ENCODE data around the gene ERICH6B.

ERICH6B gene

DNA sequence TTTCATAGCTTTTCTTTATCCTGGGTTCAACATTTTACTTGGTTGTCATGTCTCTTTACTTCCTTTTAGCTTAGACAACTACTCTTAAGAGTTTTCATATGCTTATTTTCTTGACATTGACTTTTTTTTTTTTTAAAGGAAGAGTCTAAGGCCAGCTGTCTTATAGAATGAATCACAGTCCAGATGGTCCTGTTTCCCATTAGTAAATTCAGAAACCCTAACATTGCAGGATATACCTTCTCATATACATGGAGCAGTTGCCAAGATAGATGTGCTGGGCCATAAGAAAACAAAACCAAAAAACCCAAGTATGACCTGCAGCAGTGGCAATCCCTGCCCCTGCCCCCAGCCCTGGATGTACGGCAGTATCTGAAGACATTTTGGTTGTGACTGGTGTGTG, 78.0 kb downstream of the ERICH6B start:
- peak; percentile 35 for ATAC-seq

DNA sequence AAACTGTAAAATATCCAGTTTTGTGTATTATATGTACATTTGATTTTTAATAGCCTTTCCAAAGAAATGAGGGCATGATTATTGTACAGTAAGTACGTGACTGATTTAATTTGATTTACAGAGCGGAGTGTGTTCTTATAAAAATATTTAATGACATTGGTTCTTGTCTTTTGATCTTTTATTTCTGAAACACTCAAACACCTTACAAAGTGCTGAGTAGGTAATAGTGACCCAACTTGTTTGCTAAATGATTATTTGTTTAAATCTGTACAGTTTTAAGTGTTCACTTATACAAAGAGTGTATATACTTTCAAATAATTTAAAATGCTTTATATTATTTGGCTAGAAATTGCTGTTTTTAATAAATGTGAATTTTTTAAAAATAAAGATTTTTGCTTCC, 79.3 kb downstream of the ERICH6B start:
- no peak for TF ChIP-seq ZFP3 (CRISPR knock-in tag; IDR thresholded peaks at IDR 0.05)
- TF ChIP-seq TCF4 (CRISPR knock-in tag; IDR thresholded peaks at IDR 0.05; ENCODE audit: borderline replicate concordance): no peak
- TF ChIP-seq TOX (CRISPR knock-in tag; IDR thresholded peaks at IDR 0.05; ENCODE audit: borderline replicate concordance): no peak
- no peak for TF ChIP-seq ZNF565 (CRISPR knock-in tag; conservative IDR thresholded peaks at IDR 0.05; ENCODE audit: low read depth)
- TF ChIP-seq, protein P1, sequence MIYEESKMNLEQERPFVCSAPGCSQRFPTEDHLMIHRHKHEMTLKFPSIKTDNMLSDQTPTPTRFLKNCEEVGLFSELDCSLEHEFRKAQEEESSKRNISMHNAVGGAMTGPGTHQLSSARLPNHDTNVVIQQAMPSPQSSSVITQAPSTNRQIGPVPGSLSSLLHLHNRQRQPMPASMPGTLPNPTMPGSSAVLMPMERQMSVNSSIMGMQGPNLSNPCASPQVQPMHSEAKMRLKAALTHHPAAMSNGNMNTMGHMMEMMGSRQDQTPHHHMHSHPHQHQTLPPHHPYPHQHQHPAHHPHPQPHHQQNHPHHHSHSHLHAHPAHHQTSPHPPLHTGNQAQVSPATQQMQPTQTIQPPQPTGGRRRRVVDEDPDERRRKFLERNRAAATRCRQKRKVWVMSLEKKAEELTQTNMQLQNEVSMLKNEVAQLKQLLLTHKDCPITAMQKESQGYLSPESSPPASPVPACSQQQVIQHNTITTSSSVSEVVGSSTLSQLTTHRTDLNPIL (CRISPR knock-in tag; IDR thresholded peaks at IDR 0.05; ENCODE audit: low read depth): no peak
- TF ChIP-seq GLIS3 (CRISPR knock-in tag; IDR thresholded peaks at IDR 0.05): no peak
- TF ChIP-seq ARNTL (CRISPR knock-in tag; IDR thresholded peaks at IDR 0.05; ENCODE audit: borderline replicate concordance, low read depth): no peak
- TF ChIP-seq ZNF8 (CRISPR knock-in tag; IDR thresholded peaks at IDR 0.05): no peak
- no peak for TF ChIP-seq OSR1 (CRISPR knock-in tag; IDR thresholded peaks at IDR 0.05)
- no peak for TF ChIP-seq ZFP30 (CRISPR knock-in tag; IDR thresholded peaks at IDR 0.05)
- no peak for TF ChIP-seq RARB (CRISPR knock-in tag; IDR thresholded peaks at IDR 0.05)
- TF ChIP-seq ZNF70 (CRISPR knock-in tag; IDR thresholded peaks at IDR 0.05): no peak
- no peak for ATAC-seq

More for the DNA sequence above, 78.0 kb downstream of the ERICH6B start:
- TF ChIP-seq SNAI2 (CRISPR knock-in tag; IDR thresholded peaks at IDR 0.05) (no peak), ISL1 (CRISPR knock-in tag; IDR thresholded peaks at IDR 0.05) (no peak), GLIS3 (CRISPR knock-in tag; IDR thresholded peaks at IDR 0.05) (no peak), TCF4 (CRISPR knock-in tag; IDR thresholded peaks at IDR 0.05; ENCODE audit: borderline replicate concordance) (no peak), ZFP30 (CRISPR knock-in tag; IDR thresholded peaks at IDR 0.05) (no peak), ZFP3 (CRISPR knock-in tag; IDR thresholded peaks at IDR 0.05) (no peak), ZNF8 (CRISPR knock-in tag; IDR thresholded peaks at IDR 0.05) (no peak), ZNF70 (CRISPR knock-in tag; IDR thresholded peaks at IDR 0.05) (no peak)
- TF ChIP-seq, protein P2, sequence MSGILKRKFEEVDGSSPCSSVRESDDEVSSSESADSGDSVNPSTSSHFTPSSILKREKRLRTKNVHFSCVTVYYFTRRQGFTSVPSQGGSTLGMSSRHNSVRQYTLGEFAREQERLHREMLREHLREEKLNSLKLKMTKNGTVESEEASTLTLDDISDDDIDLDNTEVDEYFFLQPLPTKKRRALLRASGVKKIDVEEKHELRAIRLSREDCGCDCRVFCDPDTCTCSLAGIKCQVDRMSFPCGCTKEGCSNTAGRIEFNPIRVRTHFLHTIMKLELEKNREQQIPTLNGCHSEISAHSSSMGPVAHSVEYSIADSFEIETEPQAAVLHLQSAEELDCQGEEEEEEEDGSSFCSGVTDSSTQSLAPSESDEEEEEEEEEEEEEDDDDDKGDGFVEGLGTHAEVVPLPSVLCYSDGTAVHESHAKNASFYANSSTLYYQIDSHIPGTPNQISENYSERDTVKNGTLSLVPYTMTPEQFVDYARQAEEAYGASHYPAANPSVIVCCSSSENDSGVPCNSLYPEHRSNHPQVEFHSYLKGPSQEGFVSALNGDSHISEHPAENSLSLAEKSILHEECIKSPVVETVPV (CRISPR knock-in tag; IDR thresholded peaks at IDR 0.05): no peak
- TF ChIP-seq, protein P1 (CRISPR knock-in tag; IDR thresholded peaks at IDR 0.05; ENCODE audit: low read depth): no peak

DNA sequence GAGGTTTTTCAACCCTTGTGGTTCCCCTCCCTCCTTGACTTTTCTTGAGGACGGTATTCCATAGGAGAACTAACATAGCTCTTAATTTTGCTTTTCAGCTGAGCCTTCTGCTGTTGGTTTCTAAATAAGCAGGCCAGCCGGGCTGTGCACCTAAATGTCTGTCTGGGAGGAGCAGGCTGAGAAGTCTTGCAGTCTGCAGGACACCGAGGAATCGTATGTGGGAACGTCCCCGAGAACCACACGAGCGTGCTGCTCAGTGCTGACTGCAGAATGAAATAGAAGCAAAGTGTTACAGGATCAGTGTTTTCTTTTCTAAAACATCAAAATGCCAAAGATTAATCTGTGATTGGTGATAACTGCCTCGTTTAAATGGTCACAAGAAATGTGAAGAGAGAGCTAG, 80.9 kb downstream of the ERICH6B start:
- TF ChIP-seq ESRRG (CRISPR knock-in tag; IDR thresholded peaks at IDR 0.05): no peak
- no peak for TF ChIP-seq ZFP30 (CRISPR knock-in tag; IDR thresholded peaks at IDR 0.05)
- no peak for TF ChIP-seq ZNF70 (CRISPR knock-in tag; IDR thresholded peaks at IDR 0.05)
- TF ChIP-seq, protein P3, sequence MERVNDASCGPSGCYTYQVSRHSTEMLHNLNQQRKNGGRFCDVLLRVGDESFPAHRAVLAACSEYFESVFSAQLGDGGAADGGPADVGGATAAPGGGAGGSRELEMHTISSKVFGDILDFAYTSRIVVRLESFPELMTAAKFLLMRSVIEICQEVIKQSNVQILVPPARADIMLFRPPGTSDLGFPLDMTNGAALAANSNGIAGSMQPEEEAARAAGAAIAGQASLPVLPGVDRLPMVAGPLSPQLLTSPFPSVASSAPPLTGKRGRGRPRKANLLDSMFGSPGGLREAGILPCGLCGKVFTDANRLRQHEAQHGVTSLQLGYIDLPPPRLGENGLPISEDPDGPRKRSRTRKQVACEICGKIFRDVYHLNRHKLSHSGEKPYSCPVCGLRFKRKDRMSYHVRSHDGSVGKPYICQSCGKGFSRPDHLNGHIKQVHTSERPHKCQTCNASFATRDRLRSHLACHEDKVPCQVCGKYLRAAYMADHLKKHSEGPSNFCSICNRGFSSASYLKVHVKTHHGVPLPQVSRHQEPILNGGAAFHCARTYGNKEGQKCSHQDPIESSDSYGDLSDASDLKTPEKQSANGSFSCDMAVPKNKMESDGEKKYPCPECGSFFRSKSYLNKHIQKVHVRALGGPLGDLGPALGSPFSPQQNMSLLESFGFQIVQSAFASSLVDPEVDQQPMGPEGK (CRISPR knock-in tag; IDR thresholded peaks at IDR 0.05; ENCODE audit: borderline replicate concordance): no peak
- TF ChIP-seq, protein P4, sequence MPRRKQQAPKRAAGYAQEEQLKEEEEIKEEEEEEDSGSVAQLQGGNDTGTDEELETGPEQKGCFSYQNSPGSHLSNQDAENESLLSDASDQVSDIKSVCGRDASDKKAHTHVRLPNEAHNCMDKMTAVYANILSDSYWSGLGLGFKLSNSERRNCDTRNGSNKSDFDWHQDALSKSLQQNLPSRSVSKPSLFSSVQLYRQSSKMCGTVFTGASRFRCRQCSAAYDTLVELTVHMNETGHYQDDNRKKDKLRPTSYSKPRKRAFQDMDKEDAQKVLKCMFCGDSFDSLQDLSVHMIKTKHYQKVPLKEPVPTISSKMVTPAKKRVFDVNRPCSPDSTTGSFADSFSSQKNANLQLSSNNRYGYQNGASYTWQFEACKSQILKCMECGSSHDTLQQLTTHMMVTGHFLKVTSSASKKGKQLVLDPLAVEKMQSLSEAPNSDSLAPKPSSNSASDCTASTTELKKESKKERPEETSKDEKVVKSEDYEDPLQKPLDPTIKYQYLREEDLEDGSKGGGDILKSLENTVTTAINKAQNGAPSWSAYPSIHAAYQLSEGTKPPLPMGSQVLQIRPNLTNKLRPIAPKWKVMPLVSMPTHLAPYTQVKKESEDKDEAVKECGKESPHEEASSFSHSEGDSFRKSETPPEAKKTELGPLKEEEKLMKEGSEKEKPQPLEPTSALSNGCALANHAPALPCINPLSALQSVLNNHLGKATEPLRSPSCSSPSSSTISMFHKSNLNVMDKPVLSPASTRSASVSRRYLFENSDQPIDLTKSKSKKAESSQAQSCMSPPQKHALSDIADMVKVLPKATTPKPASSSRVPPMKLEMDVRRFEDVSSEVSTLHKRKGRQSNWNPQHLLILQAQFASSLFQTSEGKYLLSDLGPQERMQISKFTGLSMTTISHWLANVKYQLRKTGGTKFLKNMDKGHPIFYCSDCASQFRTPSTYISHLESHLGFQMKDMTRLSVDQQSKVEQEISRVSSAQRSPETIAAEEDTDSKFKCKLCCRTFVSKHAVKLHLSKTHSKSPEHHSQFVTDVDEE (CRISPR knock-in tag; IDR thresholded peaks at IDR 0.05): no peak
- TF ChIP-seq ZNF565 (CRISPR knock-in tag; conservative IDR thresholded peaks at IDR 0.05; ENCODE audit: low read depth): no peak
- no peak for TF ChIP-seq ARNTL (CRISPR knock-in tag; IDR thresholded peaks at IDR 0.05; ENCODE audit: borderline replicate concordance, low read depth)
- no peak for TF ChIP-seq ZC3H10 (CRISPR knock-in tag; IDR thresholded peaks at IDR 0.05)
- no peak for TF ChIP-seq ZFP3 (CRISPR knock-in tag; IDR thresholded peaks at IDR 0.05)
- no peak for TF ChIP-seq SNAI2 (CRISPR knock-in tag; IDR thresholded peaks at IDR 0.05)
- TF ChIP-seq TOX (CRISPR knock-in tag; IDR thresholded peaks at IDR 0.05; ENCODE audit: borderline replicate concordance): no peak
- no peak for TF ChIP-seq GLIS3 (CRISPR knock-in tag; IDR thresholded peaks at IDR 0.05)
- TF ChIP-seq CSDC2 (CRISPR knock-in tag; IDR thresholded peaks at IDR 0.05): no peak
- TF ChIP-seq, protein P2 (CRISPR knock-in tag; IDR thresholded peaks at IDR 0.05): no peak
- no peak for TF ChIP-seq TCF4 (CRISPR knock-in tag; IDR thresholded peaks at IDR 0.05; ENCODE audit: borderline replicate concordance)
- TF ChIP-seq, protein P5, sequence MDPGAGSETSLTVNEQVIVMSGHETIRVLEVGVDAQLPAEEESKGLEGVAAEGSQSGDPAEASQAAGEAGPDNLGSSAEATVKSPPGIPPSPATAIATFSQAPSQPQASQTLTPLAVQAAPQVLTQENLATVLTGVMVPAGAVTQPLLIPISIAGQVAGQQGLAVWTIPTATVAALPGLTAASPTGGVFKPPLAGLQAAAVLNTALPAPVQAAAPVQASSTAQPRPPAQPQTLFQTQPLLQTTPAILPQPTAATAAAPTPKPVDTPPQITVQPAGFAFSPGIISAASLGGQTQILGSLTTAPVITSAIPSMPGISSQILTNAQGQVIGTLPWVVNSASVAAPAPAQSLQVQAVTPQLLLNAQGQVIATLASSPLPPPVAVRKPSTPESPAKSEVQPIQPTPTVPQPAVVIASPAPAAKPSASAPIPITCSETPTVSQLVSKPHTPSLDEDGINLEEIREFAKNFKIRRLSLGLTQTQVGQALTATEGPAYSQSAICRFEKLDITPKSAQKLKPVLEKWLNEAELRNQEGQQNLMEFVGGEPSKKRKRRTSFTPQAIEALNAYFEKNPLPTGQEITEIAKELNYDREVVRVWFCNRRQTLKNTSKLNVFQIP (CRISPR knock-in tag; IDR thresholded peaks at IDR 0.05; ENCODE audit: borderline replicate concordance, low read depth): no peak
- TF ChIP-seq BACH2 (CRISPR knock-in tag; IDR thresholded peaks at IDR 0.05; ENCODE audit: borderline replicate concordance): no peak
- no peak for ATAC-seq

All from SK-N-SH treated with all-trans-retinoic acid at 6 μM for 48 hours (cell line).